SKM-1 (cell line): ENCODE data around the gene CTAGE8.
"Not testable (repeated sequence)": the region's sequence is repeated elsewhere in the genome, so short reads cannot be mapped to it uniquely, and the experiment has no call there.

Experiments
- DNase-seq: peaks from one replicate; lab custom pipeline; 2025; ENCODE audit not compliant: unreplicated experiment; lab: John Stamatoyannopoulos, UW

Gene CTAGE8

DNA sequence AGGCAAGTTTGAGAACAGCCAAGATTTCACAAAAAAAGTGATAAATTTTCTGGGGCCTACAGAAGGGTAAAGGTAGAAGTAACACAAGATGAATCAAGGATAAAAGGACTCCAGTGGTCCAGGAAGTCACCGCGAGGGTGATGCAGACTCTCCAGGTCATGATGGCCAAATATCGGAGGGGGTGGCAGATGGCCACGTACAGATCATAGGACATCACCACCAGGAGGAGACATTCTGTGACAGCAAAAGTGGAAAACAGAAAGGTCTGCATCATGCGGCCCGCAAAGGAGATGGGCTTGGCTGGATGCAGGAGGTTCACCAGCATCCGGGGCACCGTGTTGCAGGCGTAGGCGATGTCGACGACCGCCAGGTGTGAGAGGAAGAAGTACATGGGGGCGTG, 10.0 kb downstream of the CTAGE8 start:
- not testable (repeated sequence) for DNase-seq

DNA sequence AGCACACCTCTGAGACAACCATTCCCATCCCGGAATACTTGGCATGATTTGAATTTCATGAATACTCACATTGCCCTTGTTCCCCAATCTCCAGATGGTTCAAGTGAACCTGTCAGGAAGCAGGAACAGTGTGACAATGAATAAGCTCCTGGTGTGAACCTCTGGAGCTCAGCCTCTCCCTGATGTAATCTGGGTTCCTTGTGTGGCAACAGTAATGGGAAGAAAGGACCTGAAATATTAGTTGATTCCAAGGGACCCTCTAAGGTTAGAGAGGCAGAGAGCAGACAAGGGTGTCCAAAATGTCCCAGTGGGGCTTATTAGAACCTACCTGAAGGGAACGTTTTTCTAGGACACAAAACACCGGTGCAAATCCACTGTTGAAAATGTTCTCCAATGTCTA, 13.0 kb downstream of the CTAGE8 start:
- no peak for DNase-seq

DNA sequence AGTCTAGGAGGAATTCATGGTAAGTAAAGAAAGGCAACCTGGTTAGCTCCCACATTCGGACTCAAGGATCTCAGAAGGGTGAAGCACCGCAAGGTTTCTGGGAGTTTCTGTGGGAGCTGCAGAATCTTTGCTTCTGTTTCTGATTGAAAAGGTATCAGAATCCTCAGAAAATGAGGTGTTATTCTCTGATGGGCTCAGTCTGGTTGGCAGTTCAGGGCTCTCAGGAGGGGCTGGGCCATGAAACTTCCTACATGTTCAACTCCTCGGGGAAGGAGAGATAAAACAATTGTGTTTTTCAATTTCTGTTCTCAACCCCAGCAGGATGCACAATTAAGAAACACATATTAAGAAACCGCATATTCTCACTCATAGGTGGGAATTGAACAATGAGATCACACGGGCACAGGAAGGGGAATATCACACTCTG, 13.6 kb downstream of the CTAGE8 start:
- DNase-seq = no peak

DNA sequence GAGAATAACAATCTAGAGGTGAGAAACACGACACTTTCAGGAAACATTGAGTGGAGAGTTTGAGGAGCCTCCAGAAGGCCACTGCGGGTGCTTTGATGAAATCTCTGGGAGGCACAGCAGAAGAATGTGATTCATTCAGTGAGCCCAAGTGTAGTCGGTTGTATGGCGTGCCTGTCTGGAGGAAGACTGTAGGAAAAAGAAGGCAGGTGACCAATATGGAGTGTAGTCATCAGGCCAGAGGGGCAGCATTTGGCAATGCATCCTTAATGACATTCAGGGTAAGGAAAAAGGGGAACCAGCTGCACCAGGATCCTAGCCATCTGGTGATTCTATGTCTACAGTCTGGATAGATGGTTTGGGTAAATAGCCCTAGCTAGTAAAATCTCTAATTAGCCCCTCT, 16.8 kb downstream of the CTAGE8 start:
- DNase-seq = not testable (repeated sequence)

DNA sequence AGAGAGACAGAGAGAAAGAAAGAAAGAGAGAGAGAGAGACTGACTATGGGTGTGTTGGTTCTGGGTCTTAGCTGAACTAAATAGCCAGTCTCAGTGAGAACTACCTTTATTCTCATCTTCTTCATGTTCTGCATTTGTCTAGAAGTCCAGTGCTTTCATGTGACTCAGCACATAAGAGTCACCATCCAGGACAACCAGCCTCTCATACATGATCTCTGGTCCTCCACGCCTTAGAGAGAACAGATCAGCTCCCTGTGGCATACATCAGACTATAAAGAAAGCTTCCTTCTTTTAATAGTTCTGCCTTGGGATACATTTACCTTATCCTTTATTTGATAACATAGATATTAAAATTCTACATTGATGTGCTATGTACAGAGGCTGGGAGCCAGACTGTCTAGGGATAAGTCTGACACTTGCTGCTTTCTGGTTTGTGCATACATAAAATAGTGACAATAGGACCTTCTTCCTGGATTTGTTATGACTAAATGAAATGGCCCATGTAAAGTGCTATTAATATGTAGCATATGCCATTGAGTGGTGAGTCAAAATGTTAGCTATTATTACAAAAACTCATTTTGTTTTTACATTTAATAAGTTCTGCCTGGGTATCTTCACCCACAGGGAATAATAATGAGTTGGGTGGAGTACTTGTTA, 21.3 kb downstream of the CTAGE8 start:
- DNase-seq = not testable (repeated sequence)

DNA sequence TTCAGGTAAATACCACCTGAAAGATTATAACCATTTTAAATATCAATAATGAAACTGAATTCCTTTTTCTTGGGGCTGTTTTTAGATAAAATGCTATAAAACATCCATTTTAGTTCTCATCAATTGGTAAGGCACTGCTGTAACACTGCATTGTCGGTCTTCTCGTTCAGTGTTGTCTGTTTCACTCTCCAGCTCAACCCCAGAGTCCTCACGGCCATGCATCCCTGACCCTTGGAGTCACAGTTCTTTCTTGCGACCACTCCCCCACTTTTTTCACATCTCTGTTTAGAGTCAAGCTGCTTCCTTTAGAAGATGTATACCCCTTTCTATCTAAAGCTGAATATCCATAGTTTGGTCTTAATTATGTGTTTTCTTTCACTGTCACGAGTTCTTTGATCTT, 22.1 kb downstream of the CTAGE8 start:
- not testable (repeated sequence) for DNase-seq

DNA sequence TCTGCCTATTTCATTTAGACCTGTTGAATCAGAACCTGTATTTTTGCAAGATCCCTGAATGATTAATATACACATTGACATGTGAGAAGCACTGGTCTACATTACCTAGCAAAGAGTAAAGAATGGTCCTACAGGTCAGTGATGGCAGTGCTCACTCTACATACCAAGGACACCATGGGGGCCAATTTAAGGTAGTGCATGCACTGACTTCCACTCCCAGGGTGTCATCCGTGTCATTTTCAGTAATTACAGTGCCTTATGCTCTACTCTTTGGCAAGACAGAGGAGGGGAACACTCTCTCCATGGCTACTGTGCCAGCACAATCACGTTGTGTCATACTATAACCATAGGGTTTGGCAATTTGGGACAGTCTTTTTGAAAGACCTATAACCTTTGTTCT, 23.7 kb downstream of the CTAGE8 start:
- DNase-seq = not testable (repeated sequence)

DNA sequence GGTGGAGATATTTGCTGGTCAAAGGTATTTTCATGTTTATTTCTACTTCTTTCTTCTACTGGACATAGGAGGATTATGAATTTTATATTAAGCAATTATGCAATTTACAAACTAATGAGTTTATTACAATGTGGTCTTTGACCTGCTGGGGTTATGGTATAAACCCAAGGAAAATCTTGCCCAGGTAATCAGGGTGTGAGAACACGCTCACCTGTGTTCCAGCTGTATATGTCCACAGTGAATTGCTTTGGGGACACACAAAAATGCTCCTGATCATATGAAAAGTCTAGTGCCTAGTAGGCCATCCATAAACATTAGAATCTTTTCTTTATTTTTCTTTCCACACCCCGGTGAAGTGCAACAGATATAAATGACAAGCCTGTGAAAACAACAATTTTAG, 29.7 kb downstream of the CTAGE8 start, which contains the start of gene OR2A42:
Gene OR2A42, minus strand, starts transcription at position 241 of the 400 bp plus-strand sequence. CDS start 6,762 bp downstream, outside the sequence.
- not testable (repeated sequence) for DNase-seq

DNA sequence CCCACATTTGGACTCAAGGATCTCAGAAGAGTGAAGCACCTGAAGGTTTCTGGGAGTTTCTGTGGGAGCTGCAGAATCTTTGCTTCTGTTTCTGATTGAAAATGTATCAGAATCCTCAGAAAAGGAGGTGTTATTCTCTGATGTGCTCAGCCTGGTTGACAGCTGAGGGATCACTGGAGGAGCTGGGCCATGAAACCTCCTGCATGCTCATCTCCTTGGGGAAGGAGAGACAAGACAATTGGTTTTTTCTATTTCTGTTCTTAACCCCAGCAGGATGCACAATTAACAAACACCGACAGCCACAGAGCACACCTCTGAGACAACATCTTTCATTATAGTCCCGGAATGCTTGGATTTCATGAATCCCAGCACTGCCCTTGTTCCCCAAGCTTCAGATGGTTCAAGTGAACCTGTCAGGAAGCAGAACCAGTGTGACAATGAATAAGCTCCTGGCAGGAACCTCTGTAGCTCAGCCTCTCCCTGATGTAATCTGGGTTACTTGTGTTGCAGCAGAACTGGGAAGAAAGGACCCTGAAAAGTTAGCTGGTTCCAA, 30.5 kb downstream of the CTAGE8 start:
- DNase-seq = not testable (repeated sequence)

DNA sequence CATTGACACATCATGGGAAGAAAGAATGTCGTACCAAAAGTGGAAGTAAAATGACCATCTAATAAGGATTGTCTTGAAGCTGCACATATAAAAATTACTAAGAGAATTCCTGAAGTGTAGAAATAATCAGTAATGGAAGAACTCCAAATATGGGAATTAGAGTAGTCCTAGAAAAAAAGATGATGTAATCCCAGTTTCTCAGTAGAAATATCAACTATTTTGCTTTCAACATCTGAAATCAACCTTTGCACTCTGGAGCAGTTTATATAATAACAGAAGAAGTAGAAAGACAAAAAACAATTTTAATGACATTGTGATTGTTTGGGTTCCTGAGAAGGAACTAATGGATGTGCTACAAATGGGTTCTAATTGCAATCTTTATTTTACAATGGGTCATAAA, 36.0 kb downstream of the CTAGE8 start:
- not testable (repeated sequence) for DNase-seq

DNA sequence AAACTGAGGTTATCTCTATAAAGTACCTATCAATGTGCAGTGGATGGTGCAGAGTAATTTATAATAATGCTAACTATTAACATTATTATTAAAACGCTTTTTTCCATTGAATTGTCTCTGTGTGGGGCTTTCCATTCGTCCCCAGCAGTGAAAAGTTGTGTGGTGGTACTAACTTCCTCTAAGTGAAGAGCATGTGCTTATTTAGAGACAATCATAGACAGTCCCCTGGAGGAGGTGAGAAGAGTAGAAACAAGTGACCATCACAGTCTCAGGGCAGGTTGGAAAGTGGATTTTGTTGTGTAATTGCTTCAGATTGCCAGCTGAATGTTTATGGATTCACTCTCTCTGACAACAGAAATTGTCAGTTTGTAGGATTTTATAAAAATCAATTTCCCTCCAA, 38.1 kb downstream of the CTAGE8 start:
- not testable (repeated sequence) for DNase-seq

DNA sequence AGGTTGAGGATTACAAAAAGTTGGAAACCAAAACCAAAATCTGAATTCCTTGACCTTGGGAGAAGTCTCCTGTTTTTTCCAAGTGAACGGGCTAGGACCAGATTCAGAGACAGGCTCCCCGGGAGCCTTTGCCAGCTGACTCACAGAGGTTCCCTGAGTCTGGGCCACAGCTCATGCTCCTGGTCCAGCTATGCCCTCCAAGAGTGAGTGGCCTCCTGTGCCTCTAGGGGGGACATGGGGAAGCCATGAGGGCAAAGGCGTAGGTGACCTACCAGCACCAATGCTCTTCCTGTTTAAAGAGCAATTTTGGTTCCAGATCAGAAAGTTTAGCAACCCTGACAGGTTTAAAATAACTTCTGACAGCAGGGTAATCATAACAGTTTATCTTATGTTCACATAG, 40.3 kb downstream of the CTAGE8 start:
- not testable (repeated sequence) for DNase-seq

DNA sequence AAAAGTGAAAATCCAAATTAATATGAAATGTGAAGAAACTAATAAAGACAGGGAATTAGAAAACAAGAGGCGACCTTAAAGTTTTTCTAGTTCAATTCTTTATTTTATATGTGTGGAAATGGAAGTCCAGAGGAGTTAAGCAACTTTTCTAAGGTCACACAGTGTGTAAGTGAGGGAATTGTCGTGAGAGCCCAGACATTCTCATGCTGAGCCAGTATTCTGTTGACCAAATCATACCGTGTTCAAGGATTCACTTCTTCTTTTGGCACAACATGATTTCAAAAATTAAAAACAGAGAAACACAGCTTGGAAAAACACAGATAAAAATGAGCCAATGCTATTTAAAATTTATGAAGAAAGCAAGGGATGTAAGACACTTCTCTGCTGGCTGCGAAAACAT, 42.2 kb downstream of the CTAGE8 start:
- DNase-seq = not testable (repeated sequence)

DNA sequence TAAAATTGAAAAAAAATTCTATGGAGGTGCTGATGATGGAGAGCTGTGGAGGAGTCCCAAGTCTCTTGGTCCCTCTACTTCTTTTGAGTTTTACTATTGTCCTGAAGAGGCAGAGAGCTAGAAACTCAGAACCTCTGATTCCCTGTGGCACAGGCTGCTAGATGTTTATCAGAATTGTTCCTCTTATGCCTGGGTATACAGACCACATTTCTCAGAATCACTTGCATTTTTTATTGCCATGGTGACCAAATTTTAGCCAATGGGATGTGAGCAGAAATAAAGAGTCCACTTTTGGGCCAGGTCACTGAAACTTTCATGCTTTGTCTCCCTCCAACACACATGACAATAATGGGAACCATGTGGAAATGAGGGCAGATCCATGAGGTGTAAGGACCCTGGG, 45.4 kb downstream of the CTAGE8 start:
- not testable (repeated sequence) for DNase-seq

DNA sequence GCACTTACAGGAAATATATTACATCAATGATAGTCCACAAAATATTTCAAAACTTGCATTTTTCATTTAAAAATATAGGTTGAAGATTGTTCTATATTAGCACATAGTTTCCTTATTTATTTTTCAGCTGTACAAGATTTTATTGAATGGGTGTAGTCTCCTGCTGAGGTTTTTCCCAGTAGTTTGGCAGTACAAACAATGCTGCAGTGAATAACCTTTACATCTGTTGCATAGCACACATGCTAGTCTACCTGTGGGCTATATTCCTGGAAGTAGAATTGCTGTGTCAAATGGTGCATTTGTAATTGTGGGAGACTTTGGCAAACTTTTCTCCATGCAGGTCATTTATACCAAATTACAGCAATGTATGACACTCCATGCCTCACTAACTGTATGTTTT, 48.6 kb downstream of the CTAGE8 start:
- not testable (repeated sequence) for DNase-seq

DNA sequence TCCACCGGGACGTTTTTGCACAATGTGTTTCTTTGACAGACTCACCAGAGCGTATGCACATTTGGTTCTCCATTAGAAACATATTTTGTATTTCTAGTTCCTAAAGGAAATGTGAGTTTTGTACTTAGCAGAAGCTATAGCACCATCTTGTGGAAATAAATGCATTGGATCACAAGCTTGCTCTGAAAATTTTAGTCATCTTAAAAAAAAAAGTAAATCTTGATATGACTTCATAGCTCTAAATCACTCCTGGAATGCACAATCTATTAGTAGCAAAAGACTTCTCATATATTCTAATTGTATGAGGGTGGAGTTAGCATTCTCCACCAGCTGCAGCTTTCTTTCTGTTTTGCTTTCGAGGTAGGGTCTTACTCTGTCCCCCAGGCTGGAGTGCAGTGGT, 49.9 kb downstream of the CTAGE8 start:
- not testable (repeated sequence) for DNase-seq

DNA sequence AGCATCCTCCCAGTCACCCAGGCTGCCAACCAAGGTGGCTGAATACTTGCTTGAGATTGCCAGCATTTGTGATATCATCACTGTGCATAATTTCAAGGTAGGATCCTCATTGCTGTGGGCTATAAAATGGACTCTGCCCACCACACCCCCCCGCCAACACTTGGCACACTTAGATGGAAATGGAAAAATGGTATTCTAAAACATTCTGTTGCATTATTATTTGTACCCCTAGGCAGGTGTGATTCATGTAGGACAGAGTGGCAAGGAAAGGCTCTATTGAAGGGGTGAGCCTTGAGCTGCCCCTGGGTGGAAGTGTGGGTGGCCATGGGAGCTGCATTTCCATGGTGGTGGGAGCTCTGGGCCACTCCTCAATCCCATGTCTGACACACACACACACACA, 50.5 kb downstream of the CTAGE8 start:
- DNase-seq = not testable (repeated sequence)

DNA sequence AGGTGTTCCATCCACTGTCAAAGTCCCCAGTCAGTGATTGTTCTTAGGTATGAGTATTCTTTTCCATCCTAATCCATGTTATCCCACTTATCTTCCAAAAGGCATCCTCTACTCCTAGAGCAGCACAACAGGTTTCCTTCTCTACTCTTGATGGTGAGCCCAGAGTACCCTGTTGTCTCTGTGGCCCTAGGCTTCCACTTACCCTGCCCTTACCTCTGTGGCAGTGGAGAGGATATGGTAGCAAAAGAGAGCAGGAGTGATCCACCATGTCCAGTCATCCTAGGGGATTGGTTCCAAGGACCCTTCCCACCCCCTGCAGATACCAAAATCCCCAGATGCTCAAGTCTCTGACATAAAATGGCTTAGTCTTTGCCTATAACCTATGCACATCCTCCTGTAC, 51.9 kb downstream of the CTAGE8 start:
- DNase-seq = not testable (repeated sequence)
